NB4 (cell line): ENCODE measurements around the gene USP24.

Experiments used
- DNase-seq: peaks from one replicate; pipeline ENCODE4 v3.0.0; 2010; ENCODE audit warnings: low read depth
- H3K4me3 ChIP-seq: one replicate; pipeline ENCODE4 v1.5.1; 2011; ENCODE audit warnings: mild to moderate bottlenecking, low read depth, low read length, moderate library complexity
- CTCF ChIP-seq: IDR thresholded peaks from one replicate; pipeline ENCODE4 v1.5.1; 2012; ENCODE audit warnings: low read depth, low read length
- MAX ChIP-seq: IDR thresholded peaks from 2 replicates; pipeline ENCODE4 v1.6.1; 2011; ENCODE audit warnings: low read depth, low read length
- MYC ChIP-seq: IDR thresholded peaks from 2 replicates; pipeline ENCODE4 v1.6.1; 2011; ENCODE audit warnings: low read depth, low read length
- POLR2A ChIP-seq: IDR thresholded peaks from 2 replicates; pipeline ENCODE4 v1.6.1; 2011; ENCODE audit warnings: mild to moderate bottlenecking; ENCODE audit not compliant: insufficient read length; ENCODE audit errors: extremely low read depth

The USP24 gene

GRCh38 chr1:55055084-55055882, 159.9 kb downstream of the USP24 start:
- TF ChIP-seq POLR2A (no peak), MYC (no peak), MAX (no peak), CTCF (no peak)
- no peak overlapping the region for H3K4me3 ChIP-seq
- DNase-seq: no peak

GRCh38 chr1:55054396-55054795, 160.8 kb downstream of the USP24 start:
- no peak for TF ChIP-seq MYC
- TF ChIP-seq MAX: no peak
- DNase-seq: no peak
- no peak overlapping the region for H3K4me3 ChIP-seq

GRCh38 chr1:55053265-55053954, 161.8 kb downstream of the USP24 start:
- TF ChIP-seq MAX (no peak), CTCF (no peak), POLR2A (no peak), MYC (no peak)
- DNase-seq: peak; percentile 38
- no peak overlapping the region for H3K4me3 ChIP-seq

- no peak for TF ChIP-seq MAX
- no peak for TF ChIP-seq CTCF
- no peak for TF ChIP-seq MYC
- TF ChIP-seq POLR2A: no peak
- no peak overlapping the region for H3K4me3 ChIP-seq
- DNase-seq: no peak
These were observed 162.7 kb downstream of the USP24 start for GRCh38 chr1:55052221-55053142.

- no peak overlapping the region for H3K4me3 ChIP-seq
- no peak for DNase-seq
- TF ChIP-seq POLR2A: no peak
- TF ChIP-seq CTCF: no peak
- no peak for TF ChIP-seq MAX
- no peak for TF ChIP-seq MYC
These were observed 163.5 kb downstream of the USP24 start for GRCh38 chr1:55051621-55052020.

GRCh38 chr1:55051169-55051568, 164.0 kb downstream of the USP24 start:
- no peak for DNase-seq
- no peak overlapping the region for H3K4me3 ChIP-seq
- TF ChIP-seq MAX (no peak), POLR2A (no peak), CTCF (no peak), MYC (no peak)
